ENCODE measurements around the gene RASGRP4.

GRCh38 chr19:38457202-38457601 is 31.2 kb upstream of the RASGRP4 start:
- TF ChIP-seq POLR2A (IDR thresholded peaks at IDR 0.05) (no peak), EP300 (IDR thresholded peaks at IDR 0.05) (no peak)
- TF ChIP-seq, protein P1, sequence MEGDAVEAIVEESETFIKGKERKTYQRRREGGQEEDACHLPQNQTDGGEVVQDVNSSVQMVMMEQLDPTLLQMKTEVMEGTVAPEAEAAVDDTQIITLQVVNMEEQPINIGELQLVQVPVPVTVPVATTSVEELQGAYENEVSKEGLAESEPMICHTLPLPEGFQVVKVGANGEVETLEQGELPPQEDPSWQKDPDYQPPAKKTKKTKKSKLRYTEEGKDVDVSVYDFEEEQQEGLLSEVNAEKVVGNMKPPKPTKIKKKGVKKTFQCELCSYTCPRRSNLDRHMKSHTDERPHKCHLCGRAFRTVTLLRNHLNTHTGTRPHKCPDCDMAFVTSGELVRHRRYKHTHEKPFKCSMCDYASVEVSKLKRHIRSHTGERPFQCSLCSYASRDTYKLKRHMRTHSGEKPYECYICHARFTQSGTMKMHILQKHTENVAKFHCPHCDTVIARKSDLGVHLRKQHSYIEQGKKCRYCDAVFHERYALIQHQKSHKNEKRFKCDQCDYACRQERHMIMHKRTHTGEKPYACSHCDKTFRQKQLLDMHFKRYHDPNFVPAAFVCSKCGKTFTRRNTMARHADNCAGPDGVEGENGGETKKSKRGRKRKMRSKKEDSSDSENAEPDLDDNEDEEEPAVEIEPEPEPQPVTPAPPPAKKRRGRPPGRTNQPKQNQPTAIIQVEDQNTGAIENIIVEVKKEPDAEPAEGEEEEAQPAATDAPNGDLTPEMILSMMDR (IDR thresholded peaks at IDR 0.05) = no peak

Data from tibial nerve (tissue), 4 donors.